ENCODE results near the gene LIPE. TPM values are rescaled to one million over a fixed set of nuclear protein-coding genes. Genes with fewer than 3 reads are reported as not detected.
A peak's percentile ranks its signal among the peaks of the same experiment; 100 is the strongest.
"Not testable (repeated sequence)": the region's sequence is repeated elsewhere in the genome, so short reads cannot be mapped to it uniquely, and the experiment has no call there.

LIPE gene
- total RNA-seq, 1 donor from 2014 or later: 29.1 TPM

- Mint-ChIP-seq H3K27ac (ENCODE audit: unreplicated experiment) (peak overlapping the region; percentile 91), H3K27me3 (ENCODE audit: low read depth) (no peaks in the 10 kb centered on the region), H3K4me1 (peaks cover 44% of the 10 kb centered on the region), H3K4me3 (no peak overlapping the region), H3K9me3 (peaks cover 4% of the 10 kb centered on the region), H3K36me3 (ENCODE audit: low read depth) (no peaks in the 10 kb centered on the region)
- no peak for TF ChIP-seq CTCF (conservative IDR thresholded peaks at IDR 0.05)
- no peak for DNase-seq (ENCODE audit: low read depth, low spot score)
Observed at GRCh38 chr19:42465827-42466280, 38.7 kb upstream of the LIPE start.

- DNase-seq (ENCODE audit: low read depth, low spot score): no peak
- no peak for TF ChIP-seq CTCF (conservative IDR thresholded peaks at IDR 0.05)
- H3K4me3 Mint-ChIP-seq: peak overlapping the region; percentile 31
- H3K36me3 Mint-ChIP-seq (ENCODE audit: low read depth): no peaks in the 10 kb centered on the region
- H3K4me1 Mint-ChIP-seq: peaks cover 38% of the 10 kb centered on the region
- peak overlapping the region; percentile 98 for H3K27ac Mint-ChIP-seq (ENCODE audit: unreplicated experiment)
- no peaks in the 10 kb centered on the region for H3K27me3 Mint-ChIP-seq (ENCODE audit: low read depth)
- H3K9me3 Mint-ChIP-seq: peaks cover 9% of the 10 kb centered on the region
Observed at GRCh38 chr19:42461700-42462324, 34.6 kb upstream of the LIPE start.

- not testable (repeated sequence) for H3K36me3 Mint-ChIP-seq (ENCODE audit: low read depth); DNase-seq (ENCODE audit: low read depth, low spot score); H3K27me3 Mint-ChIP-seq (ENCODE audit: low read depth); H3K9me3 Mint-ChIP-seq
- H3K4me1 Mint-ChIP-seq: peaks cover 32% of the 10 kb centered on the region
- H3K27ac Mint-ChIP-seq (ENCODE audit: unreplicated experiment): peak overlapping the region; percentile 98
- H3K4me3 Mint-ChIP-seq: peak overlapping the region; percentile 31
Observed at GRCh38 chr19:42461231-42461630, 34.0 kb upstream of the LIPE start.

GRCh38 chr19:42459926-42460325, 32.7 kb upstream of the LIPE start:
- no peak for DNase-seq (ENCODE audit: low read depth, low spot score)
- H3K27me3 Mint-ChIP-seq (ENCODE audit: low read depth): peaks cover 7% of the 10 kb centered on the region
- peaks cover 9% of the 10 kb centered on the region for H3K9me3 Mint-ChIP-seq
- no peak overlapping the region for H3K4me3 Mint-ChIP-seq
- peaks cover 26% of the 10 kb centered on the region for H3K4me1 Mint-ChIP-seq
- H3K36me3 Mint-ChIP-seq (ENCODE audit: low read depth): no peaks in the 10 kb centered on the region
- TF ChIP-seq CTCF (conservative IDR thresholded peaks at IDR 0.05): no peak
- no peak overlapping the region for H3K27ac Mint-ChIP-seq (ENCODE audit: unreplicated experiment)

GRCh38 chr19:42455621-42456081, 28.5 kb upstream of the LIPE start:
- peaks cover 4% of the 10 kb centered on the region for H3K9me3 Mint-ChIP-seq
- no peak overlapping the region for H3K27ac Mint-ChIP-seq (ENCODE audit: unreplicated experiment)
- no peak overlapping the region for H3K4me3 Mint-ChIP-seq
- no peaks in the 10 kb centered on the region for H3K36me3 Mint-ChIP-seq (ENCODE audit: low read depth)
- no peak for DNase-seq (ENCODE audit: low read depth, low spot score)
- H3K27me3 Mint-ChIP-seq (ENCODE audit: low read depth): peaks cover 37% of the 10 kb centered on the region
- peaks cover 10% of the 10 kb centered on the region for H3K4me1 Mint-ChIP-seq
- no peak for TF ChIP-seq CTCF (conservative IDR thresholded peaks at IDR 0.05)

GRCh38 chr19:42455086-42455485, 27.9 kb upstream of the LIPE start:
- DNase-seq (ENCODE audit: low read depth, low spot score): no peak
- TF ChIP-seq CTCF (conservative IDR thresholded peaks at IDR 0.05): no peak
- H3K27ac Mint-ChIP-seq (ENCODE audit: unreplicated experiment): no peak overlapping the region

More at GRCh38 chr19:42455086-42455485, 27.9 kb upstream of the LIPE start:
- Mint-ChIP-seq H3K4me1 (peaks cover 7% of the 10 kb centered on the region), H3K36me3 (ENCODE audit: low read depth) (no peaks in the 10 kb centered on the region), H3K9me3 (peaks cover 2% of the 10 kb centered on the region), H3K4me3 (no peak overlapping the region), H3K27me3 (ENCODE audit: low read depth) (peaks cover 37% of the 10 kb centered on the region)
